Activated CD4-positive, CD25-positive, alpha-beta regulatory T cell treated with anti-CD3 and anti-CD28 coated beads, Interleukin-2, amount 50 U/mL, for 24 hours (primary cell): Measurements from ENCODE around the gene ADIPOR2.
"Not testable (repeated sequence)": the region's sequence is repeated elsewhere in the genome, so short reads cannot be mapped to it uniquely, and the experiment has no call there.

Experiments used
- ATAC-seq, 2 donors: fragments of 150-1000 bp; cut with Tn5 transposase; one replicate each; pipeline ENCODE4 v1.10.0; 2021; ENCODE audit warnings: mild to moderate bottlenecking in 1 of 2, moderate library complexity in 1 of 2

The ADIPOR2 gene

DNA sequence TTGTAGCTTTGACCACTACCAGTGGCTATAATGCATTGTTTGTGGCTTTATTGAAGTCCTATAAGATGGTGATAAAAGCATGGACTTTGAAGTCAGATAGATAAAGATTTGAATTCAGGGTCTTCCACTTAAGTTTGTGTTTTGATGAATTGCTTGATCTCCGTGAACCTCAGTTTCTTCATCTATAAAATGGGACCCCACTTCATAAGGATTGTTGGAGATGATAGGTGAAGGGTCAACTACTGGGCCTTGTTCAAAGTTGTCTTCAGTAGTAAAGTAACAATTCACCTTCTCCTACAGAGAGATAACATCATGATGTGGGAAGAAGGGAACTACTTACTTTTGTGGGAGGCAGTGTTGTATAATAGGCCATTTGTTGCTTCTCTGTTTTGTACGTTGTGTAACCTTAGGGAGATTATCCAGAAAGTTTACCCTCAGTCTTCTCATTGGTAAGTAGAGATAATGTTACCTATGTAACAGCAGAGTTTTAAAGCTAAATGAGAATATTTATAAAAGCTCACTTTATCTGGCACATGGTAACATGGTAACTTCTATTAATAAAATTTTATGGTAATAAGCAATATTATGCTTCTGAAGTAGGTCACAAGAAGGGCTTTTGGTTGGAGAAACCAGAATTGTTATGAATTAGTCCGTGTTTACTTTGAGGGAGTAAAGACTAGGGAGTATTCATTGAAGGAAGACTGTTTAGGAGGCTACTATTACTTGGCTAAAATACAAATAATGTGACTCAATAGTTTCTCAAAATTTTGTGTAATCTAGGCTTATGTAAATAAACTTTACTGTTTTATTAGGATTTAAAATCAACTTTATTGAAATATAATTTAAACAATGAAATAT, 15.1 kb downstream of the ADIPOR2 start:
- no peak for ATAC-seq

DNA sequence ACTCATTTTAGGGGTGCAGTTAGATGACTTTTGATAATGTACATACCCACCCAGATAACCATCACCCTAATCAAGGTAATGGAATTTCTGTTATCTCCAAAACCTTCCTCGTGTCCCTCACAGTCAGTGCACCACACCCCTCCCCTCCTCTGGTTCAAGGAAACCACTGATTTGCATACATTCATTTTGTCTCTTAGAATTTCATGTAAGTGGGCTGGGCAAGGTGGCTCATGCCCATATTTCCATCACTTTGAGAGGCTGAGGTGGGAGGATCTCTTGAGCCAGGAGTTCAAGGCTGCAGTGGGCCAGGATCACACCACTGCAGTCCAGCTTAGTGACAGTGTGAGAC, 15.7 kb downstream of the ADIPOR2 start:
- ATAC-seq, result peak in 1 of 2 donors; percentile 43

DNA sequence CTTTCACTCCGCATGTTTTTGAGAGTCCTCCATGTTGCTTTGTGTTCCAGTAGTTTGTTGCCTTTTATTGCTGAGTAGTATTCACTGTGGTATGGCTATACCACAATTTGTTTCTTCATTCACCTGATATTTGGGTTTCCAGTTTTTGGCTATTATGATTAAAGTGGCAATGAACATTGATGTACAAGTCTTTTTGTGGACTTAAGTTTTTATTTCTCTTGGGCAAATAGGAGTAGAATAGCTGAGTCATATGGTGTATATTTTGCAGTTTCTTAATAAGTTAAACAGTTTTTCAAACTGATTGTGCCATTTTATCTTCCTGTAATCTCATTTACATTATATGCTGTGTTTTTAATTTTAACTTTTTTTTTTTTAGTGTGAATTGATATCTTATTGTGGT, 16.2 kb downstream of the ADIPOR2 start:
- ATAC-seq, result no peak

DNA sequence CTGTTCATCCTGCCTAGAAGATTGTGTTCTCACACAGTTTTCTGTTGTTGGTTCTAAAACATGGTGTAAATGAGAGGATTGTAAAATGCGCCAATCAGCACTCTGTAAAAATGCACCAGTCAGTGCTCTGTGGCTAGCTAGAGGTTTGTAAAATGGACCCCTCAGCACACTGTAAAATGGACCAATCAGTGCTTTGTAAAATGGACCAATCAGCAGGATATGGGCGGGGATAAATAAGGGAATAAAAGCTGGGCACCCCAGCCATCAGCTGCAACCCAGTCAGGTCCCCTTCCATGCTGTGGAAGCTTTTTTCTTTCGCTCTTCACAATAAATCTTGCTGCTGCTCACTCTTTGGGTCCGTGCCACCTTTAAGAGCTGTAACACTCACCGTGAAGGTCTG, 19.1 kb downstream of the ADIPOR2 start:
- not testable (repeated sequence) for ATAC-seq

DNA sequence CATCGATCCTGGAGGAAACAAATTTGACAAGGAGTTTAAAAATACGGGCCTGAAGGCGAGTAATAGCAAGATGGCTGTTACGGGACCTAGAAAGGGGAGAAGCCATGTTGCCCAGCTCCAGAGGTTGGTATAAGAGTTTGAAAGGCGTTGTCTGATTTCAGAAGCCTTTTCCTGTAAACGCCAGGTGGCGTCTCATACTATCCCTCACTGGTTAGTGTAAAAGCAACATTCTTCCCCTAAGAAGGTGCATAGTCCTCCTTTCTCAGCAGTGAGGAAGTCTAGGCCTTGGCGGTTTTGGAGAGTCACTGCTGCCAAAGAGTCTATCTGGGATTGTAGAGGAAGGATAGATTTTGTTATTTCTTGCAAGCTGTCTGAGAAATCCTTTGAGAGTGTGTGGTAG, 20.0 kb downstream of the ADIPOR2 start:
- not testable (repeated sequence) for ATAC-seq

DNA sequence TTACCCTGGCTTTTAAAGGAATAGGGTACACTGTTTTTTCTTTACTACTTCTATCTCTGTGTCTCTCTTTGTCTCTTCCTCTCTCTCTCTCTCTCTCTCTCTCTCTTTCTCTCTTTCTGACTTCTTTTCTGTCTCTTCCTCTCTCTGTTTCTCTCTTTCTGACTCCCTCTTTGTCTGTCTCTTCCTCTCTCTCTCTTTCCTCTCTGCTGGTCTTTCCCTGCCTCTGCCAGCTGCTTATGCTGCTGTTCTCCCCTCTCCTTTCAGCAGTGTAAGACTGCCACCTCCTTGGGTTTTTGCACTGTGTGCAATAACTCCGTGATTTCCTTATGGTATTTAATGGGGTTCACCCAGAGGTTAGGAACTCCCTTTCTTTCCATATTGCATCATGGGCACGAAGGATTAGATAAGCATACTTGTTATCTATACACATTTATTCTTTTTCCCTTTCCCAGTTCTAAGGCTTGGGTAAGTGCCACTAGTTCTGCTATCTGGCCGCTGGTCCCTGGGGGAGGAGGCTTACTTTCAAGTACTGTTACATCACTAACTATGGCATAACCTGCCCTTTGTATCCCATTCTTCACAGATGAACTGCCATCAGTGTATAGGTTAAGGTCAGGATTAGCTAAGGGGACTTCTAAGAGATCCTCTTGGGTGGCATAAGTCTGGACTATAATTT, 20.8 kb downstream of the ADIPOR2 start:
- ATAC-seq, result not testable (repeated sequence)

DNA sequence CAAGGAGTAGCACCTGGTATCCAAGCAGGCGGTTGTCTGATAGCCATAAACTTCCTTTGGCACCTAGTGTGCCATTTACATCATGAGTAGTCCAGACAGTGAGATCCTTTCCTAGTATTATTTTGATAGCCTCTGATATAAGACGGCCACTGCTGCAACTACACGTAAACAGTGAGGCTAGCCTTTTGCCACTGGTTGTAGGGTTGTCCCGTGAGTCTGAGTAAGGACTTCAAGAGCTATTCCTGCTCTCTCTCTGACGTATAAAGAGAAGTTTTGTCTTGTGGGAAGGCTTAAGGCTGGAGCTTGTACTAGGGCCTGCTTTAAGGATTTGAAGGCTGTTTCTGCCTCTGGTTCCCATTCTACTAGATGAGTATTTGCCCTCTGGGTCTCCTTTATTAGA, 21.4 kb downstream of the ADIPOR2 start:
- not testable (repeated sequence) for ATAC-seq

DNA sequence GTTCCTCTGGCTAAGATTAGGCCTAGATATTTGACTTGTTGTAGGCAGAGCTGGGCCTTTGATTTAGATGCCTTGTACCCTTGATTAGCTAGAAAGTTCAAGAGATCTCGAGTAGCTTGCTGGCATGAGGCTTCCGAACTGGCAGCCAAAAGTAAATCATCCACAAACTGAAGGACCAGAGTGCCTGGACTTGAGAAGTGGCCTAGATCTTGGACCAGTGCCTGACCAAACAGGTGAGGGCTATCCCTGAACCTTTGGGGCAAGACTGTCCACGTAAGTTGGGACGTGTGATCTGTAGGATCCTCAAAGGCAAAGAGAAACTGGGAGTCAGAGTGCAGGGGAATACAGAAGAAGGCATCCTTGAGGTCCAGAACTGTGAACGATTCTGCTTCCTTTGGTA, 22.0 kb downstream of the ADIPOR2 start:
- not testable (repeated sequence) for ATAC-seq

DNA sequence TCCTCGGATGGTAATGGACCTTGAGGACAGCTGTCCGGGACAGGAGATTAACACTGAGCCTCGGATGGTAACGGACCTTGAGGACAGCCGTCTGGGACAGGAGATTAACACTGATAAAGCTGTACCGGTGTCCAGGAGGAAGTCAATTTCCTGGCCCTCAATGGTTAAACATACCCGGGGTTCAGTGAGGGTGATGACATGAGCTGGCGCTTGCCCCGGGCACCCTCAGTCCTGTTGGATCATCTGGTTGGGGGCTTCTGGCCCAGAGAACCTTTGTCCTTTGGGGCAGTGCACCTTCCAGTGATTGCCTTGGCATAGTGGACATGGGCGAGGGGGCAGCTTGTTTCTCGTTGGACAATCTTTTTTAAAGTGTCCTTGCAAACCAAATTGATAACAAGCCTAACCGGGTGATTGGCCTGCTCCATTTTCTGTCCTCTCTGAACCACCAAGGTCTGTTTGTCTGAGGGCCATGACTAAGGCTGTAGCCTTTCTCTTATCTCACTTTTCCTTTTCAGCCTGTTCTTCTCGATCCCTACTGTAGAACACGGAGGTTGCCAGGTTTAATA, 23.0 kb downstream of the ADIPOR2 start:
- ATAC-seq, result not testable (repeated sequence)

DNA sequence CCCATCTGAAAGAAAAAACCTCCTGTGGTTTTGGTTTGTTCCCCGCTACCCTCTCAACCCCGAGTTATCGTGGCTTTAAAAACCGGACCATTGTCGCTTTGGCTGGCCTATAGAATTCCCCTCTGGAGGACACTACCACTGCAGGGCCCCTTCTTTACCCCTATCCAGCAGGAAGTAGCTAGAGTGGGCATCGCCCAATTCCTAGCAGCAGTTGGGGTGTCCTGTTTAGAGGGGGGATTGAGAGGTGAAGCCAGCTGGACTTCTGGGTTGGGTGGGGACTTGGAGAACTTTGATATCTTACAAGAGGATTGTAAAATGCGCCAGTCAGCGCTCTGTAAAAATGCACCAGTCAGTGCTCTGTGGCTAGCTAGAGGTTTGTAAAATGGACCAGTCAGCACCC, 24.6 kb downstream of the ADIPOR2 start:
- not testable (repeated sequence) for ATAC-seq

DNA sequence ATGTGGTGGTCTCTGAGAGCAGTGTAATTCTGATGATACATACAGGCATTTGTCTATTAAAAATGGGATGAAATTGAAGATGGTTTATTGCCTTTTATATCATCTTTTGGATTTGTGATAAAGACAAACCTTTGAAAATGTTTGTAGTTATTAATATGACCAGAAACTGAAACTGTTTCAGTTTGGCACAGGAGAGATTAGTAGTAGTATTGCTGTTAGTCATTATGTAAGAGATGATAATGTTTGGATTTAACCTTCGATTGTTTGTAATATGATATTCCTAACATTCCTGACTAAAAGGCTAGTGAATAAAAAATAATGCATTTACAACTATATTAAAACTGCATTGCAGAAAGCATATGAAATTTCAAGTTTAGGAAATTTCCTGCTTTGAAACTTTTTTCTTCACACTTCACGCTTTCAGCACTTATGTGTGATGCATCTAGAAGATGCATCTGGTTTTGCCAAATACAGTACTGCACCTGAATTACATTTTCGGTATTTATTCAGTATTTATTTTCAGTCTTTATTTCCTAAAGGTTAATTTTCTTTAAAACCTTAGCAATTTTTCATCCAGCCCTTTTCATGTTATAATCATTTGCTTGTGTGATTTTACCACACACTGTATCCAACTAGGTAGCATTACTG, 25.5 kb downstream of the ADIPOR2 start:
- ATAC-seq, result peak in 1 of 2 donors; percentile 43

DNA sequence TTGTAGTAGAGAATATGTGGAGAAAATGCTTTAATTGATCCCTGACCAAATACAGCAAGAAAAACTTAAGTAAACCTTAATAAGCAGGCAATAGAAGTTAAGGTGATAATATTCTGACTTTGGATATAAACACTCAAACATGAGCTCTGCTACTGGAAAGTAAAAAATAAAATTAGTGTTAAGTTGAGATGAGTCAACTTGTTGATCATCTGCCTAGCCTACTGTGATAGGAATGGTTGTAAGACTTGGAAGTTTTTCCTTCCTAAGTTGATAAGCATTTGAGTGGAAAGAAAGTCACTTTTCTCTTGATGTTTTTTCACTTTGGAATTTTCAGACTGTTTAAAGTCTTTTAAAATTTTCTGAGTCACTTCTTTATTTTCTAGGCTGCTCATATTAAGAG, 26.0 kb downstream of the ADIPOR2 start:
- ATAC-seq, result no peak

DNA sequence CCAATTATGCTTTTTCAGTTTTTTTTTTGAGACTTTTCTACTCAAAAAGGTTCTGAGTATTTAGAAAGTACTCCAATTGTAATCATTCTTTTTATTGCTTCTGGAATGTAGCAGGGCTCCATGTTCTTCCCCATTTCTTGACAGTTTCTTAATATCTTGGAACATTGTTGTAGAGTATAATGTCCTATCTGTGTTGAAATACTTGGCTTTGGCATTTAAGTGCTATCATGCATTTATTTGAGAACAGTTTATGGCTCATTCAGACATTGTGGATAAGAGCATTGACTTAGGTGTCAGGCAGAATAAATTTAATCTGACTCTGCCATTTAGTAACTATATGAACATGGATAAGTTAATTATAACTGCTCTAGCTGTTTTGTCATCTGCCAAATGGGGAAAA, 28.3 kb downstream of the ADIPOR2 start:
- ATAC-seq, result no peak

DNA sequence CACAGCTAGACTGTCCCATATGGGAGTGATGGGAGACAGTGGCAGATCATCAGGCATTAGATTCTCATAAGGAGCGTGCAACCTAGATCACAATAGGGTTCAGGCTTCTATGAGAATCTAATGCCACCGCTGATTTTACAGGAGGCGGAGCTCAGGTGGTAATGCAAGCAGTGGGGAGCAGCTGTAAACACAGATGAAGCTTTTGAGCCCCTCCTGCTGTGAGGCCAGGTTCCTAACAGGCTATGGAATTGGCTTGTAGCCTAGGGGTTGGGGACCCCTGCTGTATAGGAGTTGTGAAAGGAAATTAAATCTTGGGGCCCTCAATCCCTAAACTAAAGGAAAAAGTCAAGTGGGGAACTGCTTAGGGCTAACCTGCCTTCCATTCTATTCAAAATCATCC, 29.6 kb downstream of the ADIPOR2 start:
- ATAC-seq, result no peak

DNA sequence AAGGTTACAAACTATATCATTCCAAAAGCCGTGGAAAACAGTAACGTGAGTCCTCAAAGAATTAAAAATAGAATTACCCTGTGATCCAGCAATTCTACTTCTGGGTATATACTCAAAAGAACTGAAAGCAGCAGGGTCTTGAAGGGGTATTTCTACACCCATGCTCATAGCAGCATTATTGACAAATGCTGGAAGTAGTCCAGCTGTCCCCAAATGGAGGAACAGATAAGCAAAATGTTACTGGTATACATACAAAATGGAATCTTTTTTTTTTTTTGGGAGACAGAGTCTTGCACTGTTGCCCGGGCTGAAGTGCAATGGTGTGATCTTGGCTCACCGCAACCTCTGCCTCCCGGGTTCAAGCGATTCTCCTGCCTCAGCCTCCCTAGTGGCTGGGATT, 32.9 kb downstream of the ADIPOR2 start:
- ATAC-seq, result no peak

DNA sequence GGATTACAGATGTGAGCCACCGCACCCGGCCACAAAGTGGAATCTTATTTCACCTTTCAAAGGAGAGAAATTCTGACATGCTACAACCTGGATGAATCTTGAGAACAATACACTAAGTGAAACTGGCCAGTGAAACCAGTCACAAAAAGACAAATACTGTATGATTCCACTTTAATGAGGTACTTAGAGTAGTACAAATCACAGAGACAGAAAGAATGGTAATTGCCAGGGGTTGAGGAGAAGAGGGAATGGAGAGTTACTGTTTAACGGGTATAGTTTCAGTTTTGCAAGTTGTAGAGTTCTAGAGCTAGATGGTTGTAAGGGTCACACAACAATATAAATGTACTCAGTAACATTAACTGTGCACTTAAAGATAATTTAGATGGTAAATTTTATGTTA, 33.4 kb downstream of the ADIPOR2 start:
- no peak for ATAC-seq

DNA sequence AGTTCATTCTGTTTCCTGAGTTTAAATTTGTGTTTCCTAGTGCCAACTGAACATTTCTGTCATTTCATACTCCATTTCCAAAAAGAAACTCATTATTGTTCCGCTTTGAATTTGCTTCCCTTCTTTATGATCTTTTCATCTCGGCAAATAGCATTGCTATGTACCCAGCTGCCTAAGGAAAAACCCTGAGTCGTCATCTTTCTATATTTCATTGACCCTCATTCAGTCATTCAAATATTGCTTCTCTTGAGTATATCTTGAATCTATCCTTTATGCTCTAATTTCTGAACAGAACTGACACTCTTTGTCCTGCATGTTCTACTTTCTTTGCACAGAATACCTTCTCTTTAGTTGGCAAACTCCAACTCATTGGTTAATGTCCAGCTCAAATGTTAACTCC, 35.9 kb downstream of the ADIPOR2 start:
- no peak for ATAC-seq

DNA sequence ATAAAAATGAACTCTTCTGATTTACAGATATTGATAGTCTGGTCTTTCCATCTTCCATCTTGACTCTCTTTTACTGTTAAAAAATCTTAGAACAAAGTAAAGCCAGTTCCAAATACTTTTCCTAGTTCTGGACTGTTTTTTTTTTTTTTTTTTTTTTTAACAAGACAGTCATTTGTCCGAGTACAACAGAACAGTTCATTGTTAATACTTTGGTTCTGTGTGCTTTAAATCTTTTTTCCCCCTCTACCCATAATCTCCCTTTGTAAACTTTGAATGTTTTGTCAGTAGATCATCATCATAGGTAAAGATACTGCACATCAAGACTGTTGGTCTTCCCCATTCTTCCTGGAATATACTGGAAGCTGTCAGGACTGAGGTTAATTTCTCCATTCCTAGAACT, 38.0 kb downstream of the ADIPOR2 start:
- ATAC-seq, result no peak

DNA sequence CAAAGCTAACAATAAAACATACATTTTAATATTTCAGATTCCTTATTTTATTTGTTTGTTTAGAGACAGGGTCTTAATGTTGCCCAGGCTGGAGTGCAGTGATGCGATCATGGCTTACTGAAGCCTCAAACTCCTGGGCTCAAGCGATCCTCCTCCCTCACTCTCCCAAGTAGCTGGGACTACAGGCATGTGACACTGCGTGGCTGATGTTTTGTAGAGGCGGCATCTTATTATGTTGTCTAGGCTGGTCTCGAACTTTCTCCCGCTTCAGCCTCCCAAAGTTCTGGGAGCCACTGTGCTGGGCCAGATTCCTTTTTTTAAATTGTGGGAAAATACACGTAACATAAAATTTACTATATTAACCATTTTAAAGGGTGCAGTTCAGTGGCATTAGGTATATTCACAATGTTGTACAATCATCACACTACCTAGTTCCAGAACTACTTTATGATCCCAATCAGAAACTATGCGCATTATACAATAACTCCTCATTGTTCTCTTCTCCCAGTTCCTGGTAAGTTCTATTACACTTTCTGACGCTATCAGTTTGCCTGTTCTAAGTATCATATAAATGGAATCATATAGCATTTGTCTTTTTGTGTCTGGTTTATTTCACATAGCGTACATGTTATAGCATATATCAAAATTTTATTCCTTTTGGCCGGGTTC, 40.3 kb downstream of the ADIPOR2 start:
- no peak for ATAC-seq

DNA sequence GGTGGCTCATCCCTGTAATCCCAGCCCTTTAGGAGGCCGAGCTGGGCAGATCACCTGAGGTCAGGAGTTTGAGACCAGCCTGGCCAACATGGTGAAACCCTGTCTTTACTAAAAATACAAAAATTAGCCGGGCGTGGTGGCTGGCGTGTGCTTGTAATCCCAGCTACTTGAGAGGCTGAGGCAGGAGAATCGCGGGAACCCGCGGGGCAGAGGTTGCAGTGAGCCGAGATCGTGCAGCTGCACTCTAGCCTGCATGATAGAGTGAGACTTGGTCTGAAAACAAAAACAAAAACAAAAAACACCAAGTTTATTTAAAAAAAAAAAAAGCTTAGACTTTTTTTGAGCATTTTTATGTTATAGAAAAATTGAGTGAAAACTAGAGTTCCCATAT, 40.8 kb downstream of the ADIPOR2 start:
- ATAC-seq, result not testable (repeated sequence)

DNA sequence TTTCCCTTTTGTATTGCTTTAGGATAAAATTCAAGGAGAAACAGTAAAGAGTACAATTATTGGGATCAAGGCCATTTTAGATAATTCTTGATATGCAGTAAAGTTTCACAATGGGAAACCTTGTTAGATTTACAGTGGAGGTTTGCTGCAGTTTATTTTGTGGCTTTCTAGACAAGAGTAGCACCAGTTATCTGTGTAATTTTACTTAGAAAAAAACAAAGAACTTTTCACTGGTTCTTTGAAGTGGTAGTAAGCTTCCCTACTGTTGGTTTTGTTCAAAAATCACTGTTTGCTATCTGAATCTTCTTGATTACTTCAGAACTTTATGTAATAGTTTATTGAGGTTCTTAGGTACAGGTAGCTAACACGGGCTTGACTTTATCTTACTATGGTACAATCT, 42.0 kb downstream of the ADIPOR2 start:
- ATAC-seq, result no peak

DNA sequence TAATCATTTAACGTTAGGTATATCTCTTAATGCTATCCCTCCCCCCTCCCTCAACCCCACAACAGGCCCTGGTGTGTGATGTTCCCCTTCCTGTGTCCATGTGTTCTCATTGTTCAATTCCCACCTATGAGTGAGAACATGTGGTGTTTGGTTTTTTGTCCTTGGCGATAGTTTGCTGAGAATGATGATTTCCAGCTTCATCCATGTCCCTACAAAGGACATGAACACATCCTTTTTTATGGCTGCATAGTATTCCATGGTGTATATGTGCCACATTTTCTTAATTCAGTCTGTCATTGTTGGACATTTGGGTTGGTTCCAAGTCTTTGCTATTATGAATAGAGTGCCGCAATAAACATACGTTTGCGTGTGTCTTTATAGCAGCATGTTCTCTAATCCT, 42.8 kb downstream of the ADIPOR2 start:
- ATAC-seq, result not testable (repeated sequence)
